ENCODE results near the gene KRTAP27-1. TPM values are rescaled to one million over a fixed set of nuclear protein-coding genes. Genes with fewer than 3 reads are reported as not detected.

KRTAP27-1 gene
- total RNA-seq, 1 experiment from 2014 or later: not detected

DNA sequence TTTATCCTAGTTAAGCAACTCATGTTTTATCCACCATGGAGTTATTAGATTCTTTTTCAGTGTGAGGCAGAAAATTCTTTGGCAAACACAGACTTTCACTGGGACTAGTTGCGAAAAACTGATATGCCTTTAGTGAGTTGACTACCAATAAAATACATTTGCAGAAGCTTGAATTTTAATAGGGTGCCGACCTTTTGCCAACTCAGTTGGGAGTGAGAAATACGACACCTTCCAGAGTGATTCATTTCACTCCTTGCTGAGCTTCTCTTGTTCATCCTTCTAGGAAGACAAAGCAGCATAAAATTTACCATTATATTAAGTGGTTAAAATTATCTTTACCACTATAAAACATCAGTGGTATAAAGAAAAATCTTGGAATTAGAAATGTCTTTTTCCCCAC, 12.1 kb upstream of the KRTAP27-1 start:
- no peak overlapping the region for H3K27ac ChIP-seq (ENCODE audit: low read depth, low read length, poor library complexity, severe bottlenecking)
- TF ChIP-seq, protein P1, sequence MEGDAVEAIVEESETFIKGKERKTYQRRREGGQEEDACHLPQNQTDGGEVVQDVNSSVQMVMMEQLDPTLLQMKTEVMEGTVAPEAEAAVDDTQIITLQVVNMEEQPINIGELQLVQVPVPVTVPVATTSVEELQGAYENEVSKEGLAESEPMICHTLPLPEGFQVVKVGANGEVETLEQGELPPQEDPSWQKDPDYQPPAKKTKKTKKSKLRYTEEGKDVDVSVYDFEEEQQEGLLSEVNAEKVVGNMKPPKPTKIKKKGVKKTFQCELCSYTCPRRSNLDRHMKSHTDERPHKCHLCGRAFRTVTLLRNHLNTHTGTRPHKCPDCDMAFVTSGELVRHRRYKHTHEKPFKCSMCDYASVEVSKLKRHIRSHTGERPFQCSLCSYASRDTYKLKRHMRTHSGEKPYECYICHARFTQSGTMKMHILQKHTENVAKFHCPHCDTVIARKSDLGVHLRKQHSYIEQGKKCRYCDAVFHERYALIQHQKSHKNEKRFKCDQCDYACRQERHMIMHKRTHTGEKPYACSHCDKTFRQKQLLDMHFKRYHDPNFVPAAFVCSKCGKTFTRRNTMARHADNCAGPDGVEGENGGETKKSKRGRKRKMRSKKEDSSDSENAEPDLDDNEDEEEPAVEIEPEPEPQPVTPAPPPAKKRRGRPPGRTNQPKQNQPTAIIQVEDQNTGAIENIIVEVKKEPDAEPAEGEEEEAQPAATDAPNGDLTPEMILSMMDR (conservative IDR thresholded peaks at IDR 0.05; ENCODE audit: low read depth, low read length): no peak
- no peak for TF ChIP-seq EZH2 (IDR thresholded peaks at IDR 0.05; ENCODE audit: borderline replicate concordance, low read depth, low read length, poor library complexity, severe bottlenecking)
- CTCF ChIA-PET: no interaction called here

DNA sequence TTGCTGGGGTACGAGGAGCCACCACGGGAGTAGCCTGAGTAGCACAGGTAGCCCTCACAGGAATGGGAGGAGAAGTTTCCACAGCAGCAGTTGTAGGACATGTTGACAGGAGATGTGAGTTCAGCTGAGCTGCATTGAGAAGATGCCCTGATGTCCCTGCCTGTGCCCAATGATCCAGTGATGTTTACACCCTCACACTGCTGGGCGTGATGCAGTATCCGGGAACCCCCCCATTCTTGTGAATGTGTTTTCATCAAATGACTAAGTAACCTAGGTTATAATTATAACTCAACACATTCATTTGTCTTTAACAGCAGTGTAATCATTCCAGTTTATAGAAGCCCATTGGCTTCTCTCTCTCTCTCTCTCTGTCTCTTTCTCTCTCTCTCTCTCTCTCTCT, 11.0 kb upstream of the KRTAP27-1 start, which contains the start of gene KRTAP23-1:
KRTAP23-1 (minus strand) TSS at position 101 of the 400 bp plus-strand sequence; CDS start at position 101, 0 bp downstream.
- Histone ChIP-seq H3K4me1 (ENCODE audit: insufficient read depth, low read length, poor library complexity, severe bottlenecking) (no peaks in the 10 kb centered on the region), H3K27me3 (replicated peaks; ENCODE audit: insufficient read depth, low read depth, low read length, poor library complexity) (peaks cover 6% of the 10 kb centered on the region), H3K9me3 (ENCODE audit: low read depth, low read length, poor library complexity, severe bottlenecking) (no peaks in the 10 kb centered on the region), H3K36me3 (ENCODE audit: insufficient read depth, low read length, poor library complexity, severe bottlenecking) (no peaks in the 10 kb centered on the region), H3K4me3 (ENCODE audit: low read depth, low read length, poor library complexity, severe bottlenecking) (no peak within 1 kb of the TSS), H3K27ac (ENCODE audit: low read depth, low read length, poor library complexity, severe bottlenecking) (no peak within 1 kb of the TSS)
- no TSS peak for BruUV-seq (replicated peaks)
- intact Hi-C loops (cut with micrococcal nuclease; ENCODE audit: unreplicated experiment): loop anchor here (10.0 kb wide), 1 partner anchor 116 kb away; no protein-coding TSS in a partner anchor
- CTCF ChIA-PET: interaction anchor here (0.6 kb wide), 1 partner anchor 86 kb away, joined by 7 read pairs; no protein-coding TSS in a partner anchor
- POLR2A ChIA-PET (ENCODE audit: low non-redundant PET): no interaction called here
- DNase-seq (ENCODE audit: low spot score): no peak
- no peak for TF ChIP-seq EZH2 (IDR thresholded peaks at IDR 0.05; ENCODE audit: borderline replicate concordance, low read depth, low read length, poor library complexity, severe bottlenecking)
- TF ChIP-seq, protein P1 (conservative IDR thresholded peaks at IDR 0.05; ENCODE audit: low read depth, low read length): no peak

More for the DNA sequence above, 12.1 kb upstream of the KRTAP27-1 start:
- Histone ChIP-seq H3K4me3 (ENCODE audit: low read depth, low read length, poor library complexity, severe bottlenecking) (no peak overlapping the region), H3K4me1 (ENCODE audit: insufficient read depth, low read length, poor library complexity, severe bottlenecking) (no peaks in the 10 kb centered on the region), H3K9me3 (ENCODE audit: low read depth, low read length, poor library complexity, severe bottlenecking) (no peaks in the 10 kb centered on the region), H3K36me3 (ENCODE audit: insufficient read depth, low read length, poor library complexity, severe bottlenecking) (no peaks in the 10 kb centered on the region), H3K27me3 (replicated peaks; ENCODE audit: insufficient read depth, low read depth, low read length, poor library complexity) (peaks cover 7% of the 10 kb centered on the region)
- BruUV-seq (replicated peaks): no TSS peak
- POLR2A ChIA-PET (ENCODE audit: low non-redundant PET): no interaction called here
- intact Hi-C loops (cut with micrococcal nuclease; ENCODE audit: unreplicated experiment): loop anchor here (10.0 kb wide), 1 partner anchor 115 kb away; no protein-coding TSS in a partner anchor
- DNase-seq (ENCODE audit: low spot score): peak; percentile 7

DNA sequence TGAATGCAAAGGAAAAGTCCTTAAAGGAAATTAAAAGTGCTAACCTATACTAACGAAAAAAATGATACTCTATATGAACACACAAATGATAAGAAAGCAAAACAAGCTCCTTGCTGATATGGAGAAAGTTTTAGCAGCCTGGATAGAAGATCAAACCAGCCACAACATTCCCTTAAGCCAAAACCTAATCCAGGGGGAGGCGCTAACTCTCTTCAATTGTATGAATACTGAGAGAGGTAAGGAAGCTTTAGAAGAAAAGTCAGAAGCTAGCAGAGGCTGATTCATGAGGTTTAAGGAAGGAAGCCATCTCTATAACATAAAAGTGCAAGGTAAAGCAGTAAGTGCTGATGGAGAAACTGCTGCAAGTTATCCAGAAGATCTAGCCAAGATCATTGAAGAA, 7.5 kb upstream of the KRTAP27-1 start:
- CTCF ChIA-PET: no interaction called here
- no TSS peak for BruUV-seq (replicated peaks)
- intact Hi-C loops (cut with micrococcal nuclease; ENCODE audit: unreplicated experiment): loop anchor here (10.0 kb wide), 1 partner anchor 120 kb away; no protein-coding TSS in a partner anchor

More for the DNA sequence above, 7.5 kb upstream of the KRTAP27-1 start:
- Histone ChIP-seq H3K4me3 (ENCODE audit: low read depth, low read length, poor library complexity, severe bottlenecking) (no peak overlapping the region), H3K4me1 (ENCODE audit: insufficient read depth, low read length, poor library complexity, severe bottlenecking) (no peaks in the 10 kb centered on the region), H3K27ac (ENCODE audit: low read depth, low read length, poor library complexity, severe bottlenecking) (no peak overlapping the region), H3K27me3 (replicated peaks; ENCODE audit: insufficient read depth, low read depth, low read length, poor library complexity) (peaks cover 4% of the 10 kb centered on the region), H3K36me3 (ENCODE audit: insufficient read depth, low read length, poor library complexity, severe bottlenecking) (no peaks in the 10 kb centered on the region), H3K9me3 (ENCODE audit: low read depth, low read length, poor library complexity, severe bottlenecking) (no peaks in the 10 kb centered on the region)
- POLR2A ChIA-PET (ENCODE audit: low non-redundant PET): no interaction called here
- DNase-seq (ENCODE audit: low spot score): no peak
- TF ChIP-seq, protein P1 (conservative IDR thresholded peaks at IDR 0.05; ENCODE audit: low read depth, low read length): no peak
- no peak for TF ChIP-seq EZH2 (IDR thresholded peaks at IDR 0.05; ENCODE audit: borderline replicate concordance, low read depth, low read length, poor library complexity, severe bottlenecking)
